Stimulated activated CD4-positive, alpha-beta T cell treated with anti-CD3 and anti-CD28 coated beads, Interleukin-4, amount 100 ng/mL, for 1 hour (primary cell): ENCODE measurements around the gene TMTC1.

ENCODE experiments used
- DNase-seq: peaks from one replicate; pipeline ENCODE4 v3.0.0-alpha.2; 2020

The TMTC1 gene

DNA sequence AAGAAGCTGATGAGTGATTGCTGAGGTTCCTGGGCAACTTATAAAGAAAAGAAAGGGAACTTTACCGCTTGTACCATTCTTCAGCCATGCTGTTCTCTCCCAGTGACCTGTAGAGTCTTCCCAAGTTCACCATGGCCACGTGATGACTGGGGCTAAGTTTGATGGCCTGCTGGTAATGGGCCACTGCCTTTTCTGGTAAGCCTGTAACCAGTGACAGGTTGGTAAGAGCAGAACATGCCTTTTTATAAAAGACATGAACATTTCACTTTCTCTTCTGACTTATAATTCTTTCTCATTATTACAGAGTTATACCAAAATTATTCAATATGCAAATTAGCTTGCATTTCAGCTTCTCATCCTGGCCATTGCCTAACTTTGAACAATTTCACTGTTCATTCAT lies 265.3 kb downstream of the TMTC1 start:
- no peak for DNase-seq

DNA sequence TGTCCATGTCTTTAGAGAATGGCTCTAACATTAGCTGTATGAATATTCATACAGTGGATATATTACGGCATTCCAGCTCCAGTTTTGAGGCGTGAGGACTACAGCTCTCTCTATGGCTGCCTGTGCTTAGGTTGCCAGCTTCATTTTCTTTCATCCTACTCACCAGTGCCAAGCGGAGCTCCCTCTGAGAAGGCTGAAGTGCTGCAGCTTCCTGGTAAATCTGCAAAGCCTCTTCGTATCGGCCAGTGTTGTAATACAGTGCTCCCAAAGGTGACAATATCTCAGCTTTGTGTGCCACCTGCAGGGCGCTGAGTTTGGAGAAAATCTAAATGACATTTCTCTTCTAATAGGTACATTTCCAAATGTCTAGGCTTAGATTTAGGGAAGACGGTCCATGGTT lies 266.5 kb downstream of the TMTC1 start:
- DNase-seq, result no peak

DNA sequence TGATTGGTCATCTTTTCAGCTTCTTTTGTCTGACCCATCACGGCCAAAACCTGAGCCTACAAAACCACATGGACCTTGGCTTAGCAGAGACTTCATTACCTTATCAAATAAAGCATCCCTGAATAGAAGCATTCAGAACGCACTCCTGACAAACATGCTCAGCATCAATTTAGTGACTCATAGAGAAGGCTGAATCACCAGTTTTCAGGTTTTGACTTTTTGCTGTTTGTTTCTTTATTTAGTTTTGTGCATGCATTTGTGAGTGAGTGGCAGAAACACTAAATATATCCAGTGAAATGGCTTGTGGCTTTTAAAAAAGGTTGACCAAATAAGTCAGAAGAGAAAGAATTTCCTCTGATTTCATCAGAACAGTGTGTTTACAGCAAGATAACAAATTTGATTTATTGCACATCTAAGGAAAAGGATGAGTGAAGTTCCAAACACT lies 267.3 kb downstream of the TMTC1 start:
- DNase-seq, result no peak

DNA sequence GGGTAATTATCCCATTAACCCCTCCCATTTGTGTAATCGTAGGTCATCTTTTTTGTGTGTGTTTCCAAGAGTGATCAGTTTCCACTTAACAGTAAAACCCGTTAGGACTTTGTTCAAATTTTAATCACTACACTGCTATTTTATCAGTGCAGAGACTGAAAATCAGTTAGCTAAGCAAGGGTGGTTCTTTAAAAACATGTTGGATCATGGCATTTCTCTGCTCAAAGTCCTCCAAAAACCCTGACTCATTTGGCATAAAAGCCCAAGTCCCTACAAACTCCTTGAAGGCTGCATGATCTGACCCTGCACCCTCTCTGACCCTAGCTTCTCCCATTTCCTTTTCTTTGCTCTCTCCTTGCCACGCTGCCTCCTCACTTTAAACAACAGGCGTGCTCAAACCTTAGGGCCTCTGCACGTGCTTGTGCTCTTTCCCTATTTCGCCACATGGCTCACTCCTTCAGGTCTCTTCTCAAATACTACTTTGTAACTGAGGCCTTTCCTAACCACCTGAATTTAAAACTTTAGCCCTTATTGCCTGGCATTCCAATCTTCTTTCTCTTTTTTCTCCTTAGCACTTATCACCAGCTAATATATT lies 273.1 kb downstream of the TMTC1 start:
- DNase-seq, result no peak

DNA sequence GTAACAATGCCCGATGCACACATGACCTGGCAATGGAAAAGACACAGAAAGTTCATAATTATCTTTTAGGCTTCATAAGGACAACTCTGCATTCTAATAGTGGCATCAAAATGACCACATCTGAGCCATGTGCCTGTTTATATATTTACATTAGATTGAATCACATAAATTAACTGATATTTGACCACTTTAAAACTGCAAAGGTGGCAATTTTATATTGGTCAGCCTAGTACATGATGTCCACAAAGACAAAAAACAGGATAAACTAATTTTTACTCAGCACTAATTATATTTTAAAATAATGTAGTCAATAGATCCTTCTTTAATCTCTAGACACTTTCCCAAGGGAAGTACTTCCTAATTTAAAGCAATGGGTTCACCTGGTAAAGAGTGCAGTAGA lies 274.2 kb downstream of the TMTC1 start:
- DNase-seq, result no peak

DNA sequence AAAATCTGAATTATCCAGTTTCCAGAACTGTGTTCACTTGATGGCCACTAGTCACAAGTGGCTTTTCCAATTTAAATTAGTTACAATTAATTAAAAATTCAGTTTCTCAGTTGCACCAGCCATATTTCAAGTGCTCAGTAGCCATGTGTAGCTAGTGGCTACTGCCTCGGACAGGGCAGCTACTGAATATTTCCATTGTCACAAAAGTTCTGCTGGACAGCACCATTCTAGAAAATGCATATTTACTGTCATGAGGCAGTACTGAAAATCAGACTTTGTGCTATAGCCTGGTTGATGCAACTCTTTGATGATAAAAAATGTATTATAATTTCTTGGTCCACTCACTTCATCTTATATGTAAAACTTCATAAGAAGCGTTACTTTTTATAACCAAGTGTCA lies 274.8 kb downstream of the TMTC1 start:
- DNase-seq, result no peak

DNA sequence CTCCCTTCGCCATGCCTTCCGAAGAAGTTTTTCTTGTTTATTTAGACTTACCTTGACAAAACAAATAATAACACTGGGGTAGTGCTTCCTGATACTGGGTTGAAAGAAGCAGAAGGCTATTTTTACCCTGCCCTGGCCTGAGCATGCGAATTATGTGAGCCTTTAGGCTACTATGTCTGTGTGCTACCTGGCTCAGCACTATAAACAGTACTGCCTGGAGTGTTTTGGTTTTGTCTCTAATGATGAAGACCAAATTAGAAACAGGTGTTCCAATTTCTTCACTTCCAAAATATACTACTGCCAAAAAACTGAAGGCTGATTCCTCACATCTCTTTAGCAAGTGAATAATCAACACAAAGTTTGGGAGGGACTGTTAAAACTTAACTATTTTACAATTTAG lies 278.6 kb downstream of the TMTC1 start:
- no peak for DNase-seq

DNA sequence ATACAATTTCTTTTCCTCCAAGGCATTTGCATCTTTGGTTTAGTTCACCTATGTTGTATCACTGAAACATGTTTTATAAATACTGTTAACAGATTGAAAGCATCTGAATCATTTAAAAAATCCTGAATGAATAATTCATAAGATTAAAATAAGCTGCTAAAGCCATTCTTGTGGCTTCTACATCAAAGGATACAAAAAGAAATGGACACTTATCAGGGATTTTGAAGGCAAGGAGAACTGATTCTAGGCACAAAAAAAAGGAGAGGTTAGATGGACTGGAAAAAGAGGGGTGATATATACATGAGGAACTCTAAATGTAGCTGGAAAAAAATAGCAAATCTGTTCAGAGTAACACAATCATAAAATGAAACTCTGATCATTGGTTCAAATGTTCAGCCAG lies 280.5 kb downstream of the TMTC1 start:
- no peak for DNase-seq

DNA sequence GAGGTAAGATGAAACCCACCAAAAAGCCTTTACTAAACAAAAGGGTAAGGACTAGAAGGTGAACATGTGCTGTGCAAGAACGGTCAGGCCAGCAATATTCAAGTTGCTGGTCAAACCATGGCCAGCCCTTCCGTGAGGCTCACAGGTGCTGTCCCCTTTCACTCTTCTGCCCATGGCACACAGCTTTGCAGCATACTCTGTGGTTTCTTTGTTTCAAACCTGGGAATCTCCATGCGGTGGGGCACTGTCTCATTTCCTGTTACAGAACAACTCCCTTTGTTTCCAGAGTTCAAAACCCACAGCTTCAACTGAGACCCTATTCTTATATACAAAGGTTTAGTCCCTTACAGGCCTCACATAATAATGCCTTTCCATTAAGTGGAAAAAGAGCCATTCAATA lies 284.5 kb downstream of the TMTC1 start:
- DNase-seq, result no peak

DNA sequence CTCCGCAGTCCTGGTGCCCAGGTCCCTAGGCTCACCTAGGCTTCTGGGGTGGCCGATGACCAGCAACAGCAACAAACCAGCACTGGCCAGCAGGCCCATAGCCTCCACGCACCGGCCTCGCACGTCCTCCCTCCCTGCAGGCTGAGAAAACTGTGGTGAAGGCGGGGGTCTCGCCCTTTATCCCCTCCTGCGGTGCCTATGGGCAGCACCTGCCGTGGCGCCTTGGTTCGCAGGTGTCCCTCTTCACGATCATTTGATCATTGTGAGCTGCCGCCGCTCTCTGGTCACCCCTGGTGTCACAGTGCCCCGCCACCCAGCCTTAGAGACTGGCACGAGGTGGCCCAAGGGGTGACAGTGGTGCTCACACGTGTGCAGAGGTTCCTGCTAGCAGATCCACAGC lies 286.2 kb downstream of the TMTC1 start, which contains the start of gene OVCH1:
OVCH1 (minus strand) TSS at position 99 of the 400 bp plus-strand sequence; CDS start at position 99, 0 bp downstream.
- no peak for DNase-seq

DNA sequence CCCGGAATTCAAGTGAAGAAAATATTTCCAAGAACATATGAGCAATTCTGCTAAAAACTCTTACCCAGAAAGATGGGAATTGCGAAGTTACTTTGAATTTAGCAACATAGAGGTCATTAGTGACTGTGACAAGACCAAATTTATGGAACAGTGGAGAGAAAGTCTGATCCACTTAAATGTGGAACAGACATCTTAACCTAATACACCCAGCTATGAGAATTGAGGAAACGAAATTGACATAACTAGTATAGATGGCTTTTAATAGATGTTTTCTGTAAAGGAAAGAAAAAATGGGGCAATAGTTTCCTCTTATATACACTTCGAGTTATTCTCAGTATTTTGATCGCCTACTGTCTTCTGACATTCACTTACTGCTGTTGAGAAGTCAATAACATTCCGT lies 290.9 kb downstream of the TMTC1 start:
- DNase-seq, result no peak

DNA sequence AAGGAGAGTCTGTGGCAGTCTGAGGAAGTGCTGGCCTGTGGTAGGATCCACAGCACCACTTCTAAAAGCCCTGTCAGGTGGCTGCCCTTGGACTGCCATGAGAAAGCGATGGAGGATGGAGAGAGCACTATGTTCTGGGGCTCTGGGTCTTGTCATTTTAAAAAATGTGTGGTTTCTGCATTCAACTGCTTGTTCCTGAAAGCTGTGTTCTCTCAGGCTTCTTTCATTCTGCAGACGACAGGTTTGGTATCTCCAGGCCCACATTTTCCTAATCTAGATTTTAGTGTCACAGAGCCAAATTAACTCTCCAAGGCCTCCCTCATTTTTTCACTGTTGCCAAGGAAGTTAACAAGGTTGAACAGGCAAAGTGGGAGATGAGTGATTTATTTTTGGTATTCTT lies 296.8 kb downstream of the TMTC1 start:
- DNase-seq, result no peak

DNA sequence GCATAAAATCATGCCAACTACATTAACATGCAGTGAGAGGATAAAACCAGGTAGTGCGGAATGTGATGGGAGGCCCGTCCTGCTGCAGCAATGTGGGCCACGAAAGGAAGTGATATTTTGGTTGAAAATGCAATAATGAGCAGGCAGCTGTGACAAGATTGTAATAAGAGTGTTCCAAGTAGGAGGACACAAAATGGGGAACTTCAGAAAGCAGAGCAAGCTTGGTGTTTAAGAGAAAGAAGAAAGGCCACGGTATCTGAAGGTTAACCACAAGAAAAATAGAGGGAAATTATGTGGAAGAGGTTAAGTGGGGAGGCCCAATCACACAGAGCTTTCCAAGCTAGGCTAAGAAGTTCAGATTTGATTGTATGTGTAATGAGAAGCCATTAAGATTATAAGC lies 320.5 kb downstream of the TMTC1 start:
- no peak for DNase-seq

DNA sequence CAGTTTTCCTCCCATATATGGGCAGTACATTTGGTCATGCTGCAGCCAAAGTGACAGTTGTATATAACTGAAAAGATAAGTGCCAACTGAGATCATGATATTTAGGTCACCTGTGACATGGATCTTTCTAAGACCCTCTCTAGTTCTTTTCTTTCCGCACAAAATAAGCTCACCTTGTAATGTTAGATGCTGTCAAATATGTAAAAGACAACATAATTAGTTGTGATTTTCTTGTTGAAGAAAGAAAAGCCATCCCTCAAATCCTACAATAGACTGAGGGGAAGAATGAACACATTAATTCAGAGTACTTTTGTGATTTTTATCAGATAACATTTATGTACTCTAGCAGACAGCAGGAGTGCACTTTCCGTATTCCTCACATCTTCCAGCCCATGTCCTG lies 323.7 kb downstream of the TMTC1 start:
- no peak for DNase-seq

DNA sequence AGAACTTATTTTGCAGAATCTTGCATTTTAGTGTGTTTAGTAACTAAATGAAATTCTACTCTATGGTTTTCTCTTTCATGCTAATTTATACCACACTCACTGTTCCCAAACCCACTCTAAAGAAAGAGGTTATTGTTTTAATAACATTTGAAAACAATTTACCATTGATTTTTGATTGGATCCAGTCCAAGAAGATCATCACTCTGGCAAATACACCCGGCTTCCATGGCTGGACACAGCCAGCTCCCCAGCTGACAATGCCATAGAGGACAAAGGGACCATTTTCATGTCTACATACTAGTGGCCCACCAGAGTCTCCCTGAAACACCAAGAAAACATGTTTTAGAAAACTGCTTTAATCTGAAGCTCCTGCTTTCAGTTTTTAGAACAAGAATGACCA lies 328.7 kb downstream of the TMTC1 start:
- no peak for DNase-seq

DNA sequence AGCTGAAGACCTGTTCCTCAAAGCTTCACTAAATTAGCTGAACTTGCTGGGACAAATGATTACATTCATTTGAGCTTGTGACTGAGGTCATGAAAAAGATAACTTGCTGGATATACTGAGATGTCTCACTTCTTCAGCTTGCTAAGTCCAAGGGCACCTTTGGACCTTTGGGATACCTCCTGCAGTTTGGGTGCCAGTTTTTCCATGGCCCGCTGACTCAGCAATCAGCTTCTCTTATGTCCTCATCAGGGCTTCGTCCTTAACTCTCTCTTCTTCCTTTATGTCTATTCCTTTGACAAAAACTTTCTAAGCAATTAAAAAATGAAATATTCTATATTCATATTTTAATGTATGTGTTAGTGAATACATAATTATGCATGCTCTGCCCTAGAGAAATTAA lies 331.9 kb downstream of the TMTC1 start:
- DNase-seq, result no peak
